NCI-H1048 (cell line): ENCODE results near the gene CD209.
"Not testable (repeated sequence)": the region's sequence is repeated elsewhere in the genome, so short reads cannot be mapped to it uniquely, and the experiment has no call there.

ENCODE experiments used
- DNase-seq: peaks from one replicate; lab custom pipeline; 2025; lab: John Stamatoyannopoulos, UW

CD209 gene

GRCh38 chr19:7769171-7769570 is 21.8 kb upstream of the CD209 start:
- no peak for DNase-seq

GRCh38 chr19:7767487-7767886 is 20.2 kb upstream of the CD209 start:
- no peak for DNase-seq

GRCh38 chr19:7766535-7766934 is 19.2 kb upstream of the CD209 start:
- no peak for DNase-seq

- DNase-seq = not testable (repeated sequence)
Observed at GRCh38 chr19:7765043-7765442, 17.7 kb upstream of the CD209 start.

- DNase-seq = not testable (repeated sequence)
Observed at GRCh38 chr19:7764157-7764556, 16.8 kb upstream of the CD209 start.

- DNase-seq = no peak
Observed at GRCh38 chr19:7763696-7764095, 16.4 kb upstream of the CD209 start.

GRCh38 chr19:7762719-7763293 is 15.5 kb upstream of the CD209 start, which contains the start of gene CLEC4M:
TSS of gene CLEC4M (plus strand) at chr19:7763243. CDS start at chr19:7763267, 24 bp downstream.
- DNase-seq = no peak

- no peak for DNase-seq
Observed at GRCh38 chr19:7759156-7759555, 11.8 kb upstream of the CD209 start.

- no peak for DNase-seq
Observed at GRCh38 chr19:7757358-7757757, 10.0 kb upstream of the CD209 start.

GRCh38 chr19:7756258-7756657 is 8.9 kb upstream of the CD209 start:
- DNase-seq = no peak

- no peak for DNase-seq
Observed at GRCh38 chr19:7751157-7751783, 3.9 kb upstream of the CD209 start.

GRCh38 chr19:7748756-7749155 is 1.4 kb upstream of the CD209 start:
- DNase-seq = no peak

GRCh38 chr19:7748171-7748570 is 837 bp upstream of the CD209 start:
- no peak for DNase-seq

GRCh38 chr19:7746306-7746705 is 1.0 kb downstream of the CD209 start:
- not testable (repeated sequence) for DNase-seq

- no peak for DNase-seq
Observed at GRCh38 chr19:7744871-7745650, 2.3 kb downstream of the CD209 start.

GRCh38 chr19:7744199-7744786 is 3.0 kb downstream of the CD209 start:
- DNase-seq = no peak

- DNase-seq = no peak
Observed at GRCh38 chr19:7743425-7743841, 3.9 kb downstream of the CD209 start.

GRCh38 chr19:7742991-7743390 is 4.3 kb downstream of the CD209 start:
- no peak for DNase-seq

- DNase-seq = no peak
Observed at GRCh38 chr19:7742575-7742974, 4.8 kb downstream of the CD209 start.

- DNase-seq = no peak
Observed at GRCh38 chr19:7740682-7741054, 6.7 kb downstream of the CD209 start.

- DNase-seq = no peak
Observed at GRCh38 chr19:7739801-7740681, 7.3 kb downstream of the CD209 start.

GRCh38 chr19:7739211-7739755 is 8.1 kb downstream of the CD209 start:
- DNase-seq = no peak
